Stimulated activated CD8-positive, alpha-beta memory T cell treated with anti-CD3 and anti-CD28 coated beads, Interleukin-12 subunit alpha, Interleukin-12 subunit beta, amount 100 ng/mL, for 4 hours (primary cell): ENCODE data around the gene CARMIL1.
A peak's percentile ranks its signal among the peaks of the same experiment; 100 is the strongest.
"Not testable (repeated sequence)": the region's sequence is repeated elsewhere in the genome, so short reads cannot be mapped to it uniquely, and the experiment has no call there.

ENCODE experiments used
- DNase-seq: peaks from one replicate; pipeline ENCODE4 v3.0.0-alpha.2; 2020; ENCODE audit warnings: low read depth

The CARMIL1 gene

GRCh38 chr6:25370178-25371036 lies 91.2 kb downstream of the CARMIL1 start:
- no peak for DNase-seq

- DNase-seq: no peak
Measured at GRCh38 chr6:25371037-25371347, 91.8 kb downstream of the CARMIL1 start.

- no peak for DNase-seq
Measured at GRCh38 chr6:25375125-25375524, 96.0 kb downstream of the CARMIL1 start.

- no peak for DNase-seq
Measured at GRCh38 chr6:25377664-25378063, 98.5 kb downstream of the CARMIL1 start.

- DNase-seq: no peak
Measured at GRCh38 chr6:25381077-25381476, 101.9 kb downstream of the CARMIL1 start.

GRCh38 chr6:25382476-25382875 lies 103.3 kb downstream of the CARMIL1 start:
- not testable (repeated sequence) for DNase-seq

GRCh38 chr6:25384234-25384633 lies 105.1 kb downstream of the CARMIL1 start:
- DNase-seq: no peak

GRCh38 chr6:25384967-25385366 lies 105.8 kb downstream of the CARMIL1 start:
- DNase-seq: no peak

- no peak for DNase-seq
Measured at GRCh38 chr6:25387483-25387882, 108.3 kb downstream of the CARMIL1 start.

GRCh38 chr6:25387911-25388310 lies 108.7 kb downstream of the CARMIL1 start:
- no peak for DNase-seq

- no peak for DNase-seq
Measured at GRCh38 chr6:25388776-25389175, 109.6 kb downstream of the CARMIL1 start.

- DNase-seq: no peak
Measured at GRCh38 chr6:25389471-25389870, 110.3 kb downstream of the CARMIL1 start.

- no peak for DNase-seq
Measured at GRCh38 chr6:25392372-25392771, 113.2 kb downstream of the CARMIL1 start.

GRCh38 chr6:25395731-25396130 lies 116.6 kb downstream of the CARMIL1 start:
- DNase-seq: no peak

GRCh38 chr6:25397406-25397805 lies 118.2 kb downstream of the CARMIL1 start:
- no peak for DNase-seq

GRCh38 chr6:25399885-25400284 lies 120.7 kb downstream of the CARMIL1 start:
- DNase-seq: no peak

GRCh38 chr6:25401711-25402110 lies 122.5 kb downstream of the CARMIL1 start:
- DNase-seq: no peak

- DNase-seq: no peak
Measured at GRCh38 chr6:25402125-25402524, 123.0 kb downstream of the CARMIL1 start.

GRCh38 chr6:25403150-25403549 lies 124.0 kb downstream of the CARMIL1 start:
- DNase-seq: no peak

GRCh38 chr6:25404091-25404490 lies 124.9 kb downstream of the CARMIL1 start:
- no peak for DNase-seq

- DNase-seq: peak; percentile 3
Measured at GRCh38 chr6:25404693-25405169, 125.6 kb downstream of the CARMIL1 start.

GRCh38 chr6:25405442-25405841 lies 126.3 kb downstream of the CARMIL1 start:
- DNase-seq: no peak

GRCh38 chr6:25407431-25407830 lies 128.3 kb downstream of the CARMIL1 start:
- no peak for DNase-seq

GRCh38 chr6:25410102-25410501 lies 130.9 kb downstream of the CARMIL1 start:
- DNase-seq: no peak
